Ramos (cell line): ENCODE results near the gene SMURF1.

Experiments
- in situ Hi-C: fragments of 300-500 bp; cut with MboI; formaldehyde crosslinking; loops from one replicate; pipeline ENCODE4 v1.14.3; 2022; ENCODE audit warnings: low sequenced_read_pairs; ENCODE audit not compliant: unreplicated experiment

SMURF1 gene

DNA sequence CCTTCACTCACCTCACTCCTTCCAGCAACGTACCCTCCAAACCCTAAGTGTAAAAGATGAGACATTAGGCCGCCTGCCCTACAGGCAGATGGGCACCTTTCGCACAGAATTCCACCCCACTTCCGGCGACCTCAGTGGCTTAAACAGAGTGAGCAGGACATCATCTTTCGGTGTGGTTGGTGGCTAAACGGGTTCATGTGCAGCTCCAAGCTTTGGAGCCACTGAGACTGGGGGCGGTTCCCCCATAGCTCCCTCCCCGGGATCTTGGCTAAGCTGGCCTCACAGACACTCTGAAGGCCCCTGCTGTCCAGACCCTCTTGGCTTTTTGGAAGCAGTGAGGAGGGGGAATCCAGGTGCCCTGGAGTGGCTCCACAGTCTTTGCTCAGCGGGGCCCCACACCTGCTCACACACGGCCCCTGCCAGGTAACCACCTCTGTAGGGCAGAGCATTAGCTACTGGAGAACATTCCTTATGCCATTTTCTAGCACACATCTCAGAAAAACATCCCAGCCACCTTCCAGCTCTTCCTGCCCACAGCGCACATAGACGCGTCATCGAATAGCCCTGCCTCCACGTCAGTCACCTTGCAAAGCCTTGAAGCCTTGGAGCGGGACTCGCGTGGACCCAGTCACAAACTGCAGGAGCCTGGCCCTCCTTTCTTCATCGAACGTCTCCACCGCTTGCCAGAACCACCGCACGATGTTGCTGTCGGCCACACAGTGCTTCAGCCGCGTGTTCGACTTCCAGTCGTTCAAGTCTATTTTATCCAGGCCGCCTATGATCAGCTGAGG is 108.8 kb downstream of the SMURF1 start:
- in situ Hi-C loops, result no loop called here

DNA sequence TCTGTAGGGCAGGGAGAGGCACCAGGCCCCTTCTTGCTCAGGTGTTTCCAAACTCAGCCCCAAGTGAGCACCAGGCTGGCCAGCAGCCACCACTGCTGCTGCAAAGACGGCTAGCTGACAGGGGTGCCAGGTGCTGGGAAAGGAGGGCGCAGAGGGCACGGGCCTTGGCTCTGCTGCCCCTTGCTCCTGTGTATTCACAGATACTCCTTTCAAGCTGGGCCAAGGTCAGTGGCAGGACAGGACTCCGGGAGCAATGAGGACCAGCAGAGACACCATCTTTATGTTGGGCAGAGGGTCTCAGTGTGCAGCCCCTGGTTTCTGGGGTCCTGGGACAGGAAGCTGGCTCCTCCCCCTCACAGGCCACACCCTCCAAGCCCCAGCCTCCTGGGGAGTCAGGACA is 110.1 kb downstream of the SMURF1 start:
- in situ Hi-C loops, result no loop called here

DNA sequence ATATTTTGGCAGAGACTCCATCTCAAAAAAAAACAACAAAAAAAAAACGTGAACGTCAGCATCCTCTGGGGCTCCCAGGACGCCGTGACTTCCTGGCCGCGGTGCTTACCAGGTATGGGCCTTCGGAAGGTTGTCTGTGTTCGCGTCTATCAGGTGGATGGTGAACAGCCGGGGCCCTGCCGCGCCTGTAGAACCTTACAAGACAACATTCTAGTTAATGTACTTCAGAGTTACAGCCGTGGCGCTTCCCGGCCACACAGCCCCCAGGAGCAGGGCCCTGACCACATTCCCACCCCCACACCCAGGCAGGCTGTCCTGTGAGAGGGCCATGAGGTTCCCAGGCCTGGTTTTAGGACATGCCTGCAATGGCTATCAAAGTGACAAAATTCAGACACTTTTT is 111.0 kb downstream of the SMURF1 start:
- in situ Hi-C loops, result no loop called here

DNA sequence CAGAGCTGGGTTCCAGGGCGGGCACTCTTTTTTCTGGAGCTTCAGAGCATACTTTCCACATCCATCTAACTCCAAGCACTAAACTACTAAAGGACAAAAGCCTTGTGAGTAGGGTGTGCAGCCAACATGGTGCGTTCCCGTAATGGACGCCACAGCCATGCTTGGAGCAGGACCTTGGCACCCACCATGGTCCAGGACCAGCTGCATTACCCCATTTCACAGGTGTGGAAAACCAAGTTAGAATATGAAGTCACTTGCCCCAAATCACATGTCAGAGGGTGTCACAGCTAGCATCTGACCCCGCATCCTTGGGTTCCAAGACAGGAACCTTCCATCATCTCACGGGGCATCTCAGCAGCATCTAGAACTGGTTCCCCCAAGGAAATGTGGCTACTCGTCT is 112.4 kb downstream of the SMURF1 start:
- in situ Hi-C loops, result no loop called here

DNA sequence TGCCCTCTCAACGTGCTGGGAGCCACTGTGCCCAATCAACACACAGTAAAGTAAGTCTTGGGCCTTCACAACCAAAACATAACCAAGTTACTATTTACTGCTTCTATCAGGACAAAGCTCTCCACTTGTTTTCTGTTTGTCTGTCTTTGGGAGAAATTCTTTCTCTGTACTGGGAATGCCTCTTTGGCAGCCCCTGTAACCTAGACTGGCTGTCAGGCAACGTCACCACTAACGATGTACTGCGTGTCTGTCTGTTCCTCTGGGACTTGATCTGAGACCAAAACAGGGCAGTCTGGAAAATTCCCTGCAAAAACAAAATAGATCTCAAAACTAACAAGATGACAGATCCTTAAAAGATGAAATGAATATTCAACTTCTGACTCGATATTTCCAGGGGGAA is 113.0 kb downstream of the SMURF1 start:
- in situ Hi-C loops, result no loop called here

DNA sequence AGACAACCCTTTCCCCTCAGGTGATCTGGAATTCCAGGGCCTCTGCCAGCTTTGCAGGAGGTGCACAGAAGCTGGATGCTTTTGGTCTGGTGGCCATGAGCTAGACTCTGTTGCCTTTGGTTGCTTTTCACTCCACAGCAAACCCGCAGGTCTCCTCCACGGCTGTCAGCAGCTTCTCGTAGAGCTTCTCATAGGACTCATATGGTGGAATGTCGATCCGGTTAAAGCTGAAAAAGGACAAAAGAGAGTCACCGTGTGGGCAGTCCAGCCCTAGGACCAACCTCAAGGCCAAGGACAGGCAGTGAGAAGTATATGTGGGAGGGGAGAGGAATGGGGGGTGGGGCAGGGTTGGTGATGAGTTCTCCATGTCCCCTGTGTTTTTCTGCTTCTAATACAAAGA is 113.5 kb downstream of the SMURF1 start:
- in situ Hi-C loops, result no loop called here

DNA sequence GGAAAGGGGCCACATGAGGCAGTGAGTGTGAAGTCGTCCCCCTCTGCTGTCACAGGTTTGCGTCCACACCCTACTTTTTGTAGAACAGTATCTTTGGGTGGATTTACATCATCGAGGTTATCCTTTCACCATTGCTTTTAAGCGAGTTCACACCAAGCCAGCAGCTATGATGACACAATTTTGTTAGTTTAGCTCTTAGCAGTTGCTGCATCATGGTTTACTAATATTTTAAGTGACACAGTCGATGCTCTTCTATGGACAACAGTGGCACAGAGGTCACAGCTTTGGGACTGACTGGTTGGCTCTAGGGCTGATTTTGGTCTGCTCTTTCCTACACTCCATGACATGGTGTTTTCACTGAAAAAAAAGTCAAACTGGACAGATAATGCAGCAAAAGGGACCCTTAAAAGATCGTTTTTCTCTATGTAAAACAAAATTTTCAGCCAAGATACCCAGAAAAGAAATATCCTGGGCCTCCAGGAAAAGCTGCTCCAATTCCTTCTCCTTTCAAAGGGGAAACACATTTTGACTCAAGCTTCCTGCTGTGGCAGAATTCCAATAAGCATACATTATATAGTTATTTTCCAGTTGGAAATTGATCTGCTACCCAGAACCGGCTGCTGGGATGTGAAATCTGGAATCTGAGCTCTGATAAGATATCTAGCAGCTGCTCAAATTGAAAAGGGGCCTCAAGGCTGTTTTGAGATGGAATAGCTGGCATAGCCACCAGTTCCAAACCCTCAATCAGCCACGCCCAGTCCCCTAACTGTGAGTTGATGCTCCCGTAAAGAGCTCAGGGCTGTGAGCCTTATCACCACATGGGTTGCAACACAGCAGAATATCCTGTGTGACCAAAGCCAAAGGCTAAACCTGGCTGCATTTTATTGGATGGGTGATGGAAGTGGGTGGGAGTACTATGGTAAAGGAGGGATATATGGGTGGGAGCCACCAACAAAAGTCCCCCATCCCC is 114.2 kb downstream of the SMURF1 start:
- in situ Hi-C loops, result no loop called here

DNA sequence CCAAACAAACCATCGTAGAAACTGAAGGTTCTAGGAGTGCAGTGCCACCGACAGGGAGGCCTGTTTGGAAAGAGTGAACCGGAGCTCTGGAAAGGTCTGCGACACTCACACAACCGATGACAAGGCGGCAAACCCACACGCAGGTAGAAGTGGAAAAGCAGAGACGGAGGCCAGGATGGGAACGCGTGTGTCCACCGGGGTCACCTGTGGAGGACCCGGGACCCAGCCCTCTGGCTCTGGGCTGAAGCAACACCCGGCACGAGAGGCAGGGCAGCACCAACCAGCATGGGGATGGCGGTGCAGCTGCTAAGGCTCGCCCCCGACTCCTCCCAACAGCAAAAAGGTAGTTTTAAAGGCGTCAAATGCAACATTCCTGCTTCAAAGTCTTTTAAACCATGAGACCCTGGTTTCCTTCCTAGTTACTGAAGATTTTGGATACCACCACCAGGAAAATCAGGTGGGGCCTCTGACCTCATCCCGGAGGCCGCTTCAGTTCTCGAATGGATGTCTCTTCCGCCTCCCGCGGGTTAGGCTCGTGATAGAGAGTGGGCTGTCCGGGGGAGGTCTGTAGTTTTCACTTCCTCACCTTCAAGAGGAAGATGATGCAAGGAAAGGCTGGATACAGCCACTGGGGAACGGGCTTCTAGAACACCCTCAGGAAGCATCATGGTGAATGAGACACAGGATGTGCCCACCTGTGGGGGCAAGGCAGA is 115.5 kb downstream of the SMURF1 start:
- in situ Hi-C loops, result no loop called here

DNA sequence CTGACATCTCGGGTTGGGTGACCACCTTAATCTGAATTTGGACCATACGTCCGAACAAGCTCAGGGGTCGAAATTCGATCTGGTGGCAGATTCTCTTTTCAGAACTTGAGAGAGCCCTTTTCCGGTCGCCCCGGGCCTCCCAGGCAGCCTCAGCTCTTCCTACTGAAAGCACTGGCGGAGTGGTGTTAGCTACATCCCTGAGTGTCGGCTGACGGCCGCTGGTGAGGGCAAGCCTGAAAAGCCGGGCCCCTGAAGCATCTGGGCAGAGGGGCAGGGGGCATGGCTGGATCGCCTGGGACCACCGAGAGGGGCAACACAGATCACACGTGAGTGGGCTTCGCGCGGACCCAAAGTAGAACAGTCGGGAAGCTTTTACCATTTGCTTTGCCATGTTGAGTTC is 116.1 kb downstream of the SMURF1 start:
- in situ Hi-C loops, result no loop called here

DNA sequence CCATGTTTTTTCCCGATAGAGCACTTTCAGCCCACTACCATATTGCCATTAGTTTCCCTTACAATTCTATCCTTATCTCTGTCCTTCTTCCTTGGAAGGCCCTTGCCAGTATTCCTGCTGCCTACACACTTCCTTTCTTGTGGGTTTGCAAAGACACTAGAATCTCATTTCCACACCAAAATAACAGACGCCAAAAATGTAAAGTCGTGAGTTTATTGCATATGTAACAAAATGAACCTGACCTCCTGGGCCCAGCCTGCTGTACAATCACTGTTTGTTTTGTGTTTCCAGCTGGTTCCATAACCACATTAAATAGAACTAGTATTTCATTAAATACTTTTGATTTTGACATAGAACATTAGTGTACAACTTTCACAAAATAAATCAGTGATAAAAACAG is 116.7 kb downstream of the SMURF1 start:
- in situ Hi-C loops, result no loop called here

DNA sequence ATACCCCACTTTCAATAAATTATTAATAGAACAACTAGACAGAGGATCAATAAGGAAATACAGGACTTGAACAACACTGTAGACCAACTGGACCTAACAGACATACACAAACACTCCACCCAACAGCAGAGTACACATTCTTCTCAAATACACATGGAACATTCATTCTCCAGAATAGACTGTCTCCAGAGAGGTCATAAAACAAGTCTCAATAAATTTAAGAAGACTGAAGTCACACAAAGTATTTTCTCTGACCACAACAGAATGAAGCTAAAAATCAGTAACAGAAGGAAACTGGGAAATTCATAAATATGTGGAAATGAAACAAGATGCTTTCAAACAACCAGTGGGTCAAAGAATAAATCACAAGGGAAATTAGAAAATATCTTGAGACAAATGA is 119.8 kb downstream of the SMURF1 start:
- in situ Hi-C loops, result no loop called here

DNA sequence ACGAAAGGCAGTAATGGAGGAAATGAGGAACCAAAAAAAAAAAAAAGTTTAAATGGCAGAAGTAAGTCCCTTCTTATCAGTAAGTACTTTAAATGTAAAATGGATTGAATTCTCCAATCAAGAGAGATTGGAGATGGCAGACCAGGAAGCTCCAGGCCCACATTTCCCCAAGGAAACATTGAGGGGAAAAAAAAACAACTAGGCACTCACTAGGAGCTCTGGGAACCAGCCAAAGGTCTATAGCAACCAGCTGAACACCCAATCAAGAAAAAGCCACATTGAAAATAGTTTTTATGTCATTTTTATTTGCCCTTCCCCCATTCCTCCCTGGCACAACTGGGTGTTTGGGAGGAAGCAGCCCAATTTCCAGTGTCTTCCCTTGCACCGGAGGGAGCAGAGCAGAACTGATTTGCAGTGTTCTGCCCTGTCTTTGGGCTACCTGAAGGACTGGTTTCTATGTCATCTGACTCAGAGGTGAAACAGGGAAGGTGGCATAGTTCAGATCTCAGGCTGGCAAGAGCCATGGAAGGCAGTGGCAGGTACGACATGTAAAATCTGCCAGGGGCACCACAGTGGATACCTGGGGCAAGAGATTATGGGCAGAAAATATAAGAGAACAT is 121.9 kb downstream of the SMURF1 start:
- in situ Hi-C loops, result no loop called here

DNA sequence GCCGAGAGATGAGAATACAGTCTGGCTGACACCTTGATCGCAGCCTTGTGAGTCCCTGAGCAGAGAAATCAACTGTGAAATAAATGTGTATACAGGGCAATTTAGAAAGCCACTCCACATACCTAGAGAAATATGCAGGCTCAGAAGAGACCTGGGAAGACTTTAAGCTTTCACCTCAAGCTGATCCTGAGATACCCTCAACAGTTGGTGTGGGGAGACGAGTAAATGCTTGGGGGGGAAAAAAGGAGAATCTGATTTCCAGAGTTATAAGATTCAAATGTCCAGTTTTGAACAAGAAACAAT is 123.5 kb downstream of the SMURF1 start:
- in situ Hi-C loops, result no loop called here

DNA sequence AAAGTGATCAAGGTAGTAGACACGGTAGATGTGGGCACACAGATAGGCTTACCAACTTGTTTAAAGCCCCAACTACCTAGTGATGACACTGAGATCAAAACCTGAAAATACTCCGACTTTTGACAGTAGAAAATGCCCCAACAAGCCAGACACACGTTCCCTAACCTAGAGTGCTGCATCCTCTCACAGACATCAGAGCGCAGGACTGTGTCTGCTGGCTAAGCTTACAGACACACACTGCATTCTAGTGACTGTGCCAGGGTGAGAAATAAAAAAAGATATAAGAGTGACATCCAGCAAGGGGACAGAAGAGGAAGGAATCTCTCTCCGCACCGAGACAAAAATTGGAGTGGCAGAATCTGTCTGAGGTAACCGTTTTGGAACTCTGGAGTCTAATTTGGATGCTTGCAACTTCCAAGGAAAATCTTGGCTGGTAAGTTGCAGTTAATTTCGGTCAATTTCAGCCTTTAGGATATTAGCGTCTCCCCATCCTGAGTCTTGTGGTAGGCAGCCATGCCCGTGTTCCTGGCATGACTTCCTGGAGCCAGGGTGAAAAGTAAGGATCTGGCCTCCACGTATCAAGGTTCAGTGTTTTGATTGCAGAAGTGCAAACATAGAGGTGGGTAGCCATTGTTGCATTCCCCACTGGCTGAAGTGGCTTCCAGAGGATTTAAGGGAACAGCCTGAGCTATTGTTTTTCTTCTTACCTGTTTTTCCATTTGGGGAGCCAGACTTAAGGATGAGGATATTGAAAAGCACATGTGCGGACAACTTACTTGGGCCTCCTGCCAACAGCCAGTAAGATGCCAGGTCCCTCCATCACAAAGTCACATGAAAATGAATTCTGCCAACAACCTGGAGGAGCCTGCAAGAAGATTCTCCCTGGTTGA is 124.1 kb downstream of the SMURF1 start:
- in situ Hi-C loops, result no loop called here

DNA sequence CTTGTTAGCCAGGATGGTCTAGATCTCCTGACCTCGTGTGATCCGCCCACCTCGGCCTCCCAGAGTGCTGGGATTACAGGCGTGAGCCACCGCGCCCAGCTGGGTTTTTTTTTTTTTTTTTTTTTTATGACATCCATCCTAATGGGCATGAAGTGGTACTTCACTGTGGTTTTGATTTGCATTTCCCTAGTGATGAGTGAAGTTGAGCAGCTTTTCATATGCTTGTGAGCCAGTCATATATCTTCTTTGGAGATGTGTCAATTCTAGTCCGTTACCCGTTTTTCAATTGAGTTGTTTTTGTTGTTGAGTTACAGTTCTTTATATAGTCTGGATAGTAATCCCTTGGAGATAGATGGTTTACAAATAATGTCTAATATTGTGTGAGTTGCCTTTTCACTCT is 127.7 kb downstream of the SMURF1 start:
- in situ Hi-C loops, result no loop called here

DNA sequence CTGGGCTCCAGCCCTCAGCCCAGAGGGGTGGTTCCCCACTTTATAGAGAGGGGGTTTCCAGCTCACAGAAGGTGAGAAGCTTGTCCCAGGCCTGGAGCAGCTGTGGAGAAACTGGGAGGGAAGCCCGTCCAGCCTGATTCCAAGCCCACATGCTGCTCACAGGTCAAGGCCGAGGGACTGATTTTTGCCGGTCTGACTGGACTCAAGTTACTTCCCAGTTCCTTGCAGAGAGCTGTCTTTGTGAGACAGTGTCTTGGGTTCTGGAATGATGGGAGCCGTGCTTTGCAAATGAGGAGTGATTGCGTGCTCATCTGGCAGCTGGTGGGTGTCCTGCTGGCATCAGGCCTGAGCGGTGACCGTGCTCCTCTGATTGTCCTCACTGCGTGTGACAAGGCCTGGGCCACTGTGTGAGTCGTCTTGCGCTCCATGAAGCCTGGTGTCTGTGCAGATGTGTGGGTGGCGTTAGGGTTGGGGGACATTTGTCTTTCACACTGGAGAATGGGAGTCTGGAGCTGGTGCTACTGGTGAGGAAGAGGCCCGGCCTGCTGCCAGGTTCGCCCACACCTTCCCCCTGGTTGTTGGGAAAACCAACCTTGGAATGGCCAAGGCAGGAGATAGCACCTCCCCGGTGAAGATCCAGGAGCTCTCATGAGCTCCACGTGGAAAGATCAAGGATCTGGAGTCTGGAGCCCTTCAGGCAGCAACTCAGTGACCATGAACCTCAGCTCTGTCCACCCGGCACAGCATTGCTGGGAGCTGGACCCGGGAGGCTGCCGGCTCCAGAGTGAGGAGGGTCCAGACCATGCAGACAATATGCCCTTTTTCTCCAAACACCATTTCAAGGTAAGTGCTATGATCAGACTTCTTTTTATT is 129.6 kb downstream of the SMURF1 start:
- in situ Hi-C loops, result no loop called here

DNA sequence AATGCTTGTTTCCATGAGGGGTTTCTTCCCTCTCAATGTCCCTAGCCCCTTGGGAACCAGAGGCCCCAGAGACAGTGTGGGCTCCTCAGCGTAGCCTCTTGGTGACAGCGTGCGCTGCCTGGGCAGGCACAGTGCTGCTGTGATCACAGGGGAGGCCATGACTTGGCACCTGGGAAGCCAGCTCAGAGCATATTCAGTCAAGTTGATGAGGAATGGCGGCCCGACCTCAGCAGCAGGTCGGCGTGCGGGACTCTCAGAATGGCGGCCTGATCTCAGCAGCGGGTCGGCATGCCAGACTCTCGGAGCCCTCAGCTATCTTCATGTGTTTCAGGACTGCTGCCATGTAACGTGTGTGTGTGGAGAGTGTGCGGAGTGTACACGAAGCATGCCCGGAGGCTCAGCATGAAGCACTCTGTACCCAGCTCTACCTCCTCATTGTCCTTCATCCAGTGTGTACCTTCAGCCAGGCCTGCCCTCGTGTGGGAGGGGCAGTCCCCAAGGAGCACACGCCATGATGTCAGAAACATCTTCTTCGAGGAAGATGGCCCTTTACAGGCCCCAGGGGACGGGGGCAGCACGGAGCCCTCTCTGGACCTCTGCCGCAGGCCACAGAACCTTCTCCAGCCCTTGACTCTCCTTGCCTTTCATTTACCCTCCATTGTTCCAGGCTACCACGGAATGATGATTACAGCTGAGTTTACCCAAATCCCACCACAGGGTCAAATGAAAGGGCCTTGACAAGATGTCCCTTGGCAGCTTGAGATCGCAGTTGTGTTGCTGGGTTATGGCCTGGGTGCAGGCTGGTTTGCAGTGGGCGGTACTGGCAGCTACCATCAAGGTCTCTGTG is 130.4 kb downstream of the SMURF1 start:
- in situ Hi-C loops, result no loop called here

DNA sequence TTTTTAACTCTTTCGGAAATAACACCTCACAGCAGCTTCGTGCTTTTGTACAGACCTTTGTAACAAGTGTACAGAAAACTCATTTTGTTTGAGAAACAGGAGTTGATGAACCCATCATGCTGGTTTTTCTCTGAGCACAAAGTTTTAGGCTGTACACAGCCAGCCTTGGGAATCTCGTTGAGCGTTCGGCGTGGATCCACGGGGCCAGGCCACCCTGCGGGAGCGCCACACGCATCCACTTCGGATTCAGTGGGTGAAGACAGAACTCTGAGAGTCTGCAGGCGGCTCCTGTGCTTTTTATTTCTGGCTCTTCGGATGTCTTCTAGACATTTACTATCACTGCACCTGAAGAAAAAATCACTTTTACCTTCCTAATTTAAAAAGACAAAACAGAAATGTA is 131.2 kb downstream of the SMURF1 start:
- in situ Hi-C loops, result no loop called here
